A172 (cell line): ENCODE results near the gene CDC42SE1. TPM values are rescaled to one million over a fixed set of nuclear protein-coding genes. Genes with fewer than 3 reads are reported as not detected.

Source experiments
- DNase-seq: peaks from one replicate; pipeline ENCODE4 v3.0.0-alpha.2; 2015; ENCODE audit warnings: low spot score
- total RNA-seq: library from RNA; depleted of rRNA; stranded (reverse); fragments of >200 nt; shearing (Covaris generic); gene quantifications from 2 replicates; pipeline ENCODE4 v1.2.3, GENCODE V29; 2014; rRNA removed

Gene CDC42SE1
- total RNA-seq, 1 experiment from 2014 or later: 149 TPM

DNA sequence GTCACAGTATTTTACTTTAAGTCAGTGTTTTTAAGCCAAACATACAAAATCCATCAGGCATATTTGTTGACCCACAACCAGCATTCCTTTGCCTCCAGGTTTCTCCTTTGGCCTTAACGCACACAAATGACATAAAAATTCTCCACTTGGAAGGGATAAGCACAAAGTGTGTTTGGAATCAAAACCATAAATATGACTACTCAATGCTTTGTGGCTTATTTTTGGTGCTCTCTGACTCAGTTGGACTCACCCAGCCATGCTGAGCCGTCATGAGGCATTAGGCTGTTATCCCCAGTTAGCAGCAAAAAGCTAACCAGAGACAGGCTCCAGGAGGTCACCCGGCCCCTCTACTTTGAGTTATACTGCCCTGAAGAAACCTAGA, 50.2 kb downstream of the CDC42SE1 start:
- DNase-seq: no peak

DNA sequence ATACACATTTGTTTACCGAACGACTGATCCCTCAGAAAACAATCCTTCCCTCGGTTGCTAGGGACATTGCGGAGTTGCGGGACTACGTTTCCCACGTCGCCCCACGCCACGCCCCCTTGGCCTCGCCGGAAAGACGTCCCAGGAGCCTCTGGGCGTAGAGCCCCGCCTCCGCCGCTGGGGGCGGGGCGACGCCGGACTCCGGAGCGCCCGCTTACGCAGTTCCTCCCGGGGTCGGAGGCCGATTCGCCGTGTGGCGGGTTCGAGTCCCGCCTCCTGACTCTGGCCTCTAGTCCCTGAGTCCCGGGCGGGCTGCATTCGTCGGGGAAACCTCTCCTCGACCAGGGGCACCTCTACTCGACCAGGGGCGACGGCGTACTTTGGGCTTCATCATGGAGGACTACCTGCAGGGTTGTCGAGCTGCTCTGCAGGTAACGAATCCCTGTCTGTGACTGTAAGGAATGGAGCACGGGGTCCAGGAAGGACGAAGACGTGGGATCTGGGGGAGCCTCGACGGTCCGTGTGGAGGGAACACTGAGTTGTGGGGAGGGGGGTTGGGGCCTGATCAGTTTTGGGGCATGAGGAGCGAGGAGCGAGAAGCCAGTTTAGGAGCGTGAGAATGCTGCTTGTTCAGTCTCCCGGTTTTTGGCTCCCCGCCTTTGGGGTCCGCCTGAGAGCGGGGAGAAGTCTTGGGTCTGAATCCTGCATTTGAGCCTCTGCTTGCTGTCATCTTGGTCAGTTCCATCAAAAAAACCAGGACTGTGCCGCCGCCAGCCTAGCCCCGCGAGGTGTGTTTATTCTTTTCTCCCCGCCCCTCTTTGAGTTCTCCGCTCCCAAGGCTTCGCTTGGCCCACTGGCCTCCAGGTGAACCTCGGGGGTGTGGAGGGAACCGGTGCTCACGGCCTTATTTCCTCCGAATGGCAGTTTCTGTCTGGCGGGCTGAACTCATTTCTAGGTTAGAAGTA, 50.9 kb downstream of the CDC42SE1 start, which contains the start of gene PRUNE1:
Gene PRUNE1, plus strand, starts transcription at position 206 of the 962 bp plus-strand sequence. Its CDS starts 184 bp downstream, at position 390.
- DNase-seq: peak; percentile 95

- no peak for DNase-seq
Observed at GRCh38 chr1:151007853-151008243, 51.6 kb downstream of the CDC42SE1 start.

DNA sequence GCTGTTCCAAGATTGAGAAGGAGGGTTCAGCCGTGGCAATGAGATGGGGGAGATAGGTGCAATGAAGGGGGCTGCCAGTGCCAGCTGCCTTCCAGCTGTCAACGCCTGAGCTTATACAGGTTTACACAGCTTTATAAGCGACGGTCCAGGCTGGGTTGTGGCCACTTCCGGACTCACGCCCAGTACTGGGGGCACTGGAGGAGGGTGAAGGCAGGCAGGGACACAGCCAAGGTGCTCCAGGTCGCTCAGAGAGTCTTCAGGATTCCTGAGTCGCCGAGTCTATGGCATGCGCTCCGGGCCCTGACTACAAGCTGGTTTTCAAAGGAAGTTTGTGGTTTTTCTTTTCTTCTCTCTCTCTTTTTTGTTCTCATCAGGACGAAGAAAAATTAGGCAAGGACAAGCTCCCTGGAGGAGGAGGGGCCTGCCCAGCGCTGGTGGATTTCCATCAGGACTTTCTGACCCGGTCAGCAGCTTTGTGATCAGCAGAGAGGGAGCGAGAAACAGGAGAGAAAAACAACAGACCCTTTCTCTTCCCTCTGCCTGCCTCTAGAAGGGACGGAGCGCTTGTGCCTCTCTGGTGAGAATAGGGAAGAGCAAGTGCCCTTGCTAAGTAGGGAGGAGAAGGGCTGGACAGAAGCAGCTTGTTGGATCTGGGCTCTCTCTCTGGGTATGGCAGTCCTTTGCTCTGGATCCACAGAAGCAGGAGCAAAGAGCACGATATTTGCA, 52.9 kb downstream of the CDC42SE1 start, which contains the start of gene MINDY1:
Gene MINDY1, minus strand, starts transcription at position 576 of the 726 bp plus-strand sequence. CDS start 4,285 bp downstream, outside the sequence.
- DNase-seq: peak; percentile 93

DNA sequence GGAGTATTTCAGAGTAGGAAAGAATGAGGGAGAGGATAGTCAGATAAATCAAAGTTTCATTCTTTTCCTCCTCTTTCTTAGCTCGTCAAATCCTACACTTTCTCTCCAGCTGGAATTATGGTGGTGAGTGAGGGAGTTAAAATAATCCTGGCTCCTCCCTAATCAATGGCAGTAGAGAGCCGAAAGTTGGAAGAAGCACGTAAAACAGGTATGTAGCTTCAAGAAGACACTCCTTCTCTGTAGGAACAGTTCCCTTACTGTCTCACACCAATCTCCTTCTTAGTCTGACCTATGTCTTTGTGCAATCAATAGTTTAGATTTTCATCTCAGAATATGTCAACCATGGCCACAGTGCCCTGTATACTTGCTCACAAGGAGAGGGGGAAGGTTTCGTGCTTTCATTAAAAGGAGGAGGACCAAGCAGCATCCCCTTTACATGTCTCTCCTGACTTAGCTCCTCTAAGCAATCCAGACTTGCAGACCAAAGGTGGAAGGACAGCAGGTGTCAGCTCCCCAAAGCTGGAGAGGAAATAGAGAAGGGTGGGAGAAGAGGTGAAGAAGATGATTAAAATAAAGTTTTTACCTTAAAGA, 53.6 kb downstream of the CDC42SE1 start:
- no peak for DNase-seq

DNA sequence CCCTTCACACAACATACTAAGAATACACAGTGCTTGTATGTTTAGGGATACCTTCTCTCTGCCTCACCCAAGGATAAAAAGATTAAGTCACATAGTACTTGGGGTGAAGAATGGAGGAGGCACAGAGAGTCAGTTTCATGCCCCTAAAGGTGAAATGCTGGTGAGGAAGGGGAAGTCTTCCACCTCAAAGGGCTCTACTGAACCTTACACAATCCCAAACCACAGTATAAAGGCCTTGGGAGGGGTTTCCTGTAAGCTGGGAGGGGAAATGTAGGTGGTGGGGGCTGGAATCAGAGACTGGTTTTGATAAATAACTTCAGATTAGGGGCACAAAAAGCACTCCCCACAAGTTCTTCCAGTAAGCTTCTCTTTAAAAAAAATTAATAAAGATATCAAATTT, 56.2 kb downstream of the CDC42SE1 start:
- DNase-seq: no peak

- no peak for DNase-seq
Observed at GRCh38 chr1:151002611-151003010, 56.8 kb downstream of the CDC42SE1 start.

- no peak for DNase-seq
Observed at GRCh38 chr1:151002051-151002450, 57.4 kb downstream of the CDC42SE1 start.

- no peak for DNase-seq
Observed at GRCh38 chr1:151001602-151002001, 57.8 kb downstream of the CDC42SE1 start.

Other genes with a start within 250 kb of the CDC42SE1 start
- 36.3 and 39.0 TPM in 2 replicates for gene ARNT, start 183.0 kb downstream of the CDC42SE1 start, total RNA-seq
- gene CTXND2, start 172.5 kb downstream of the CDC42SE1 start, total RNA-seq: not detected in 2 replicates
- 55.4 and 56.8 TPM in 2 replicates for gene SETDB1, start 133.3 kb downstream of the CDC42SE1 start, total RNA-seq
- 376 and 393 TPM in 2 replicates for gene CERS2, start 84.8 kb downstream of the CDC42SE1 start, total RNA-seq
- gene ANXA9, start 77.3 kb downstream of the CDC42SE1 start, total RNA-seq: 18.2 and 20.6 TPM in 2 replicates
- gene MINDY1, start 52.7 kb downstream of the CDC42SE1 start, total RNA-seq: 9.3 and 10.6 TPM in 2 replicates
- 18.8 and 19.0 TPM in 2 replicates for gene PRUNE1, start 51.2 kb downstream of the CDC42SE1 start, total RNA-seq
- gene BNIPL, start 23.0 kb downstream of the CDC42SE1 start, total RNA-seq: 0.38 and 0.86 TPM in 2 replicates
- 3.7 and 6.9 TPM in 2 replicates for gene C1orf56, start 11.9 kb downstream of the CDC42SE1 start, total RNA-seq
- gene MLLT11, start 775 bp upstream of the CDC42SE1 start, total RNA-seq: 99.2 and 101 TPM in 2 replicates
- 2.9 and 4.7 TPM in 2 replicates for gene GABPB2, start 11.1 kb upstream of the CDC42SE1 start, total RNA-seq
- 2.5 and 4.4 TPM in 2 replicates for gene SEMA6C, start 87.0 kb upstream of the CDC42SE1 start, total RNA-seq
- not detected in 2 replicates for gene TNFAIP8L2, start 97.0 kb upstream of the CDC42SE1 start, total RNA-seq
- 19.6 and 21.6 TPM in 2 replicates for gene LYSMD1, start 106.3 kb upstream of the CDC42SE1 start, total RNA-seq
- 105 and 107 TPM in 2 replicates for gene SCNM1, start 106.5 kb upstream of the CDC42SE1 start, total RNA-seq
- 0.17 and 0.57 TPM in 2 replicates for gene TMOD4, start 116.4 kb upstream of the CDC42SE1 start, total RNA-seq
- 163 and 207 TPM in 2 replicates for gene VPS72, start 130.6 kb upstream of the CDC42SE1 start, total RNA-seq
- gene PIP5K1A, start 138.9 kb upstream of the CDC42SE1 start, total RNA-seq: 87.5 and 102 TPM in 2 replicates
- 568 and 570 TPM in 2 replicates for gene PSMD4, start 195.1 kb upstream of the CDC42SE1 start, total RNA-seq
- 34.7 and 36.2 TPM in 2 replicates for gene ZNF687, start 222.7 kb upstream of the CDC42SE1 start, total RNA-seq